Activated naive CD8-positive, alpha-beta T cell treated with anti-CD3 and anti-CD28 coated beads, Interleukin-2, amount 50 U/mL, for 24 hours (primary cell): ENCODE measurements around the gene RYR3.

Experiments used
- ATAC-seq: fragments of 150-1000 bp; cut with Tn5 transposase; one replicate; pipeline ENCODE4 v1.10.0; 2021
- DNase-seq: peaks from one replicate; pipeline ENCODE4 v3.0.0; 2021
- H3K27ac Mint-ChIP-seq: one replicate; pipeline ENCODE4 v1.8.0; 2021; ENCODE audit warnings: mild to moderate bottlenecking, mixed read lengths
- H3K27me3 Mint-ChIP-seq: one replicate; pipeline ENCODE4 v1.8.0; 2021; ENCODE audit warnings: mixed read lengths
- H3K36me3 Mint-ChIP-seq: one replicate; pipeline ENCODE4 v1.8.0; 2021; ENCODE audit warnings: low read depth, mixed read lengths
- H3K4me1 Mint-ChIP-seq: one replicate; pipeline ENCODE4 v1.8.0; 2021; ENCODE audit warnings: mixed read lengths
- H3K4me3 Mint-ChIP-seq: one replicate; pipeline ENCODE4 v1.8.0; 2021; ENCODE audit warnings: mild to moderate bottlenecking, moderate library complexity, mixed read lengths
- H3K9me3 Mint-ChIP-seq: one replicate; pipeline ENCODE4 v1.8.0; 2021; ENCODE audit warnings: mixed read lengths

RYR3 gene

GRCh38 chr15:33601461-33601860 lies 290.7 kb downstream of the RYR3 start:
- ATAC-seq = no peak
- no peaks in the 10 kb centered on the region for H3K27me3 Mint-ChIP-seq
- no peaks in the 10 kb centered on the region for H3K4me1 Mint-ChIP-seq
- H3K9me3 Mint-ChIP-seq = no peaks in the 10 kb centered on the region
- no peak for DNase-seq
- H3K4me3 Mint-ChIP-seq = no peak overlapping the region
- H3K36me3 Mint-ChIP-seq = no peaks in the 10 kb centered on the region
- H3K27ac Mint-ChIP-seq = no peak overlapping the region

- Mint-ChIP-seq H3K27ac (no peak overlapping the region), H3K27me3 (no peaks in the 10 kb centered on the region), H3K36me3 (no peaks in the 10 kb centered on the region), H3K4me1 (no peaks in the 10 kb centered on the region), H3K4me3 (no peak overlapping the region), H3K9me3 (no peaks in the 10 kb centered on the region)
- ATAC-seq = no peak
- no peak for DNase-seq
Measured at GRCh38 chr15:33608714-33609113, 297.9 kb downstream of the RYR3 start.

GRCh38 chr15:33612721-33613304 lies 302.0 kb downstream of the RYR3 start:
- Mint-ChIP-seq H3K4me3 (no peak overlapping the region), H3K27me3 (peaks cover 2% of the 10 kb centered on the region), H3K27ac (no peak overlapping the region), H3K9me3 (no peaks in the 10 kb centered on the region), H3K36me3 (no peaks in the 10 kb centered on the region), H3K4me1 (no peaks in the 10 kb centered on the region)
- no peak for DNase-seq
- no peak for ATAC-seq

GRCh38 chr15:33616475-33616874 lies 305.7 kb downstream of the RYR3 start:
- H3K4me1 Mint-ChIP-seq = no peaks in the 10 kb centered on the region
- no peak for ATAC-seq

GRCh38 chr15:33618350-33618749 lies 307.6 kb downstream of the RYR3 start:
- Mint-ChIP-seq H3K4me3 (no peak overlapping the region), H3K9me3 (no peaks in the 10 kb centered on the region), H3K36me3 (no peaks in the 10 kb centered on the region), H3K4me1 (no peaks in the 10 kb centered on the region), H3K27me3 (peaks cover 5% of the 10 kb centered on the region), H3K27ac (no peak overlapping the region)
- ATAC-seq = no peak
- DNase-seq = no peak

More at GRCh38 chr15:33616475-33616874, 305.7 kb downstream of the RYR3 start:
- no peaks in the 10 kb centered on the region for H3K9me3 Mint-ChIP-seq
- H3K27me3 Mint-ChIP-seq = peaks cover 2% of the 10 kb centered on the region
- no peak overlapping the region for H3K27ac Mint-ChIP-seq
- DNase-seq = no peak
- H3K36me3 Mint-ChIP-seq = no peaks in the 10 kb centered on the region
- no peak overlapping the region for H3K4me3 Mint-ChIP-seq

GRCh38 chr15:33621141-33621540 lies 310.4 kb downstream of the RYR3 start:
- H3K4me3 Mint-ChIP-seq = no peak overlapping the region
- no peaks in the 10 kb centered on the region for H3K9me3 Mint-ChIP-seq
- ATAC-seq (no peak), DNase-seq (no peak)
- H3K27ac Mint-ChIP-seq = no peak overlapping the region
- no peaks in the 10 kb centered on the region for H3K4me1 Mint-ChIP-seq
- H3K36me3 Mint-ChIP-seq = no peaks in the 10 kb centered on the region
- H3K27me3 Mint-ChIP-seq = peaks cover 10% of the 10 kb centered on the region

- Mint-ChIP-seq H3K4me3 (no peak overlapping the region), H3K27ac (no peak overlapping the region), H3K4me1 (no peaks in the 10 kb centered on the region), H3K9me3 (no peaks in the 10 kb centered on the region), H3K36me3 (no peaks in the 10 kb centered on the region), H3K27me3 (peaks cover 18% of the 10 kb centered on the region)
- ATAC-seq (no peak), DNase-seq (no peak)
Measured at GRCh38 chr15:33623010-33623409, 312.2 kb downstream of the RYR3 start.

GRCh38 chr15:33624439-33624838 lies 313.7 kb downstream of the RYR3 start:
- no peak for ATAC-seq
- Mint-ChIP-seq H3K9me3 (no peaks in the 10 kb centered on the region), H3K4me1 (no peaks in the 10 kb centered on the region), H3K27ac (no peak overlapping the region), H3K36me3 (no peaks in the 10 kb centered on the region), H3K27me3 (peaks cover 18% of the 10 kb centered on the region), H3K4me3 (no peak overlapping the region)
- no peak for DNase-seq

- Mint-ChIP-seq H3K27ac (no peak overlapping the region), H3K36me3 (no peaks in the 10 kb centered on the region), H3K4me3 (no peak overlapping the region), H3K4me1 (no peaks in the 10 kb centered on the region), H3K9me3 (no peaks in the 10 kb centered on the region), H3K27me3 (peaks cover 9% of the 10 kb centered on the region)
- ATAC-seq (no peak), DNase-seq (no peak)
Measured at GRCh38 chr15:33629647-33630046, 318.9 kb downstream of the RYR3 start.

GRCh38 chr15:33636234-33636633 lies 325.5 kb downstream of the RYR3 start:
- no peak for ATAC-seq
- Mint-ChIP-seq H3K4me3 (no peak overlapping the region), H3K27me3 (peaks cover 1% of the 10 kb centered on the region), H3K36me3 (no peaks in the 10 kb centered on the region), H3K4me1 (no peaks in the 10 kb centered on the region), H3K9me3 (no peaks in the 10 kb centered on the region), H3K27ac (no peak overlapping the region)
- no peak for DNase-seq

GRCh38 chr15:33636958-33637357 lies 326.2 kb downstream of the RYR3 start:
- Mint-ChIP-seq H3K4me1 (no peaks in the 10 kb centered on the region), H3K36me3 (no peaks in the 10 kb centered on the region), H3K27me3 (peaks cover 1% of the 10 kb centered on the region), H3K4me3 (no peak overlapping the region), H3K27ac (no peak overlapping the region), H3K9me3 (no peaks in the 10 kb centered on the region)
- DNase-seq (no peak), ATAC-seq (no peak)

- no peak for ATAC-seq
- Mint-ChIP-seq H3K4me3 (no peak overlapping the region), H3K27me3 (peaks cover 1% of the 10 kb centered on the region), H3K4me1 (no peaks in the 10 kb centered on the region), H3K36me3 (no peaks in the 10 kb centered on the region), H3K9me3 (no peaks in the 10 kb centered on the region), H3K27ac (no peak overlapping the region)
- no peak for DNase-seq
Measured at GRCh38 chr15:33638453-33638852, 327.7 kb downstream of the RYR3 start.

- no peak for ATAC-seq
- H3K36me3 Mint-ChIP-seq = no peaks in the 10 kb centered on the region
- H3K27ac Mint-ChIP-seq = no peak overlapping the region
- H3K4me3 Mint-ChIP-seq = no peak overlapping the region
- H3K9me3 Mint-ChIP-seq = no peaks in the 10 kb centered on the region
- DNase-seq = no peak
- H3K27me3 Mint-ChIP-seq = peaks cover 1% of the 10 kb centered on the region
- no peaks in the 10 kb centered on the region for H3K4me1 Mint-ChIP-seq
Measured at GRCh38 chr15:33639051-33639450, 328.3 kb downstream of the RYR3 start.

- no peak for ATAC-seq
- Mint-ChIP-seq H3K9me3 (no peaks in the 10 kb centered on the region), H3K4me3 (no peak overlapping the region), H3K27ac (no peak overlapping the region), H3K4me1 (no peaks in the 10 kb centered on the region), H3K36me3 (no peaks in the 10 kb centered on the region), H3K27me3 (peaks cover 1% of the 10 kb centered on the region)
- DNase-seq = no peak
Measured at GRCh38 chr15:33639456-33639855, 328.7 kb downstream of the RYR3 start.

GRCh38 chr15:33639978-33640377 lies 329.2 kb downstream of the RYR3 start:
- no peaks in the 10 kb centered on the region for H3K4me1 Mint-ChIP-seq
- DNase-seq (no peak), ATAC-seq (no peak)
- no peak overlapping the region for H3K4me3 Mint-ChIP-seq
- no peaks in the 10 kb centered on the region for H3K36me3 Mint-ChIP-seq
- H3K9me3 Mint-ChIP-seq = no peaks in the 10 kb centered on the region
- no peak overlapping the region for H3K27ac Mint-ChIP-seq
- H3K27me3 Mint-ChIP-seq = peaks cover 1% of the 10 kb centered on the region

GRCh38 chr15:33641069-33641468 lies 330.3 kb downstream of the RYR3 start:
- DNase-seq (no peak), ATAC-seq (no peak)
- H3K4me3 Mint-ChIP-seq = no peak overlapping the region
- no peak overlapping the region for H3K27ac Mint-ChIP-seq
- no peaks in the 10 kb centered on the region for H3K9me3 Mint-ChIP-seq
- H3K4me1 Mint-ChIP-seq = no peaks in the 10 kb centered on the region
- no peaks in the 10 kb centered on the region for H3K27me3 Mint-ChIP-seq
- no peaks in the 10 kb centered on the region for H3K36me3 Mint-ChIP-seq
